PFSK-1 (cell line): ENCODE data around the gene VAV2.

Source experiments
- FOXP2 ChIP-seq: optimal IDR thresholded peaks from 2 replicates; pipeline ENCODE3; 2011; ENCODE audit warnings: borderline replicate concordance, control low read depth, inconsistent platforms; ENCODE audit not compliant: insufficient read depth; ENCODE audit errors: extremely low read length, extremely low read depth
- POLR2AphosphoS5 ChIP-seq: IDR thresholded peaks from 2 replicates; pipeline ENCODE4 v1.6.1; 2012; ENCODE audit warnings: low read depth, mild to moderate bottlenecking, control low read depth, low read length, moderate library complexity
- SIN3A ChIP-seq: IDR thresholded peaks from 2 replicates; pipeline ENCODE4 v1.6.1; 2012; ENCODE audit warnings: mild to moderate bottlenecking, low read length, moderate library complexity, borderline replicate concordance; ENCODE audit not compliant: insufficient read depth
- TAF1 ChIP-seq: IDR thresholded peaks from 2 replicates; pipeline ENCODE4 v1.6.1; 2012; ENCODE audit warnings: low read length, control low read depth, borderline replicate concordance; ENCODE audit not compliant: insufficient read depth
- TF ChIP-seq, protein P1 (sequence below), 2 experiments: IDR thresholded peaks; 2 replicates each; pipeline versions ENCODE4 v1.6.1 to v1.8.0; 2011 to 2012; ENCODE audit warnings: low read depth in 2 of 2, low read length in 2 of 2, control low read depth in 1 of 2, inconsistent platforms in 1 of 2, mild to moderate bottlenecking in 1 of 2, moderate library complexity in 1 of 2; ENCODE audit not compliant: insufficient read depth in 1 of 2

VAV2 gene

DNA sequence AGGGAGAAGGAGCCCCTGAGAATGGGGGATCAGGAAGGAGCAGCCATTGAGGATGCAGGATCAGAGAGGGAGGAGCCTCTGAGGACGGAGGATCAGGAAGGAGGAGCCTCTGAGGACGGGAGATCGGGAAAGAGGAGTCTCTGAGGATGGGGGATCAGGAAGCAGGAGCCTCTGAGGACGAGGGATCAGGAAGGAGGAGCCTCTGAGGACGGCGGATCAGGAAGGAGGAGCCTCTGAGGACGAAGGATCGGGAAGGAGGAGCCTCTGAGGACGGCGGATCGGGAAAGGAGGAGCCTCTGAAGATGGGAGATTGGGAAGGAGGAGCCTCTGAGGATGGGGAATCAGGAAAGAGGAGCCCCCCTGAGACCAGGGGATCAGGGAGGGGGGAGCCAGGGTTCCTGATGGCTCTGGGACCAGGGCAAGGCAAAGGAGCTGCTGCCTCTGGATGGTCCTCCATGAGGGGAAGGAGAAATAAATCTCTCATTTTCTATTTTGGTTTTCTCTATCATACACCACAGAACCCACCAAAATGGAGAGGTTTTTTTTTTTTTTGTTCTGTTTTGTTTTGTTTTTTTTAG lies 231.3 kb downstream of the VAV2 start:
- TF ChIP-seq FOXP2, result no peak
- no peak for TF ChIP-seq SIN3A

- TF ChIP-seq, protein P1, sequence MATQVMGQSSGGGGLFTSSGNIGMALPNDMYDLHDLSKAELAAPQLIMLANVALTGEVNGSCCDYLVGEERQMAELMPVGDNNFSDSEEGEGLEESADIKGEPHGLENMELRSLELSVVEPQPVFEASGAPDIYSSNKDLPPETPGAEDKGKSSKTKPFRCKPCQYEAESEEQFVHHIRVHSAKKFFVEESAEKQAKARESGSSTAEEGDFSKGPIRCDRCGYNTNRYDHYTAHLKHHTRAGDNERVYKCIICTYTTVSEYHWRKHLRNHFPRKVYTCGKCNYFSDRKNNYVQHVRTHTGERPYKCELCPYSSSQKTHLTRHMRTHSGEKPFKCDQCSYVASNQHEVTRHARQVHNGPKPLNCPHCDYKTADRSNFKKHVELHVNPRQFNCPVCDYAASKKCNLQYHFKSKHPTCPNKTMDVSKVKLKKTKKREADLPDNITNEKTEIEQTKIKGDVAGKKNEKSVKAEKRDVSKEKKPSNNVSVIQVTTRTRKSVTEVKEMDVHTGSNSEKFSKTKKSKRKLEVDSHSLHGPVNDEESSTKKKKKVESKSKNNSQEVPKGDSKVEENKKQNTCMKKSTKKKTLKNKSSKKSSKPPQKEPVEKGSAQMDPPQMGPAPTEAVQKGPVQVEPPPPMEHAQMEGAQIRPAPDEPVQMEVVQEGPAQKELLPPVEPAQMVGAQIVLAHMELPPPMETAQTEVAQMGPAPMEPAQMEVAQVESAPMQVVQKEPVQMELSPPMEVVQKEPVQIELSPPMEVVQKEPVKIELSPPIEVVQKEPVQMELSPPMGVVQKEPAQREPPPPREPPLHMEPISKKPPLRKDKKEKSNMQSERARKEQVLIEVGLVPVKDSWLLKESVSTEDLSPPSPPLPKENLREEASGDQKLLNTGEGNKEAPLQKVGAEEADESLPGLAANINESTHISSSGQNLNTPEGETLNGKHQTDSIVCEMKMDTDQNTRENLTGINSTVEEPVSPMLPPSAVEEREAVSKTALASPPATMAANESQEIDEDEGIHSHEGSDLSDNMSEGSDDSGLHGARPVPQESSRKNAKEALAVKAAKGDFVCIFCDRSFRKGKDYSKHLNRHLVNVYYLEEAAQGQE (IDR thresholded peaks at IDR 0.05; ENCODE audit: insufficient read depth in 1 of 2, low read depth in 2 of 2, low read length in 2 of 2), result no peak
- TF ChIP-seq FOXP2 (no peak), TAF1 (no peak), POLR2AphosphoS5 (no peak), SIN3A (no peak)
Observed at GRCh38 chr9:133759946-133760345, 232.2 kb downstream of the VAV2 start.

- no peak for TF ChIP-seq POLR2AphosphoS5
- TF ChIP-seq TAF1, result no peak
- TF ChIP-seq SIN3A, result no peak
- TF ChIP-seq, protein P1 (IDR thresholded peaks at IDR 0.05; ENCODE audit: insufficient read depth in 1 of 2, low read depth in 2 of 2, low read length in 2 of 2), result no peak
- TF ChIP-seq FOXP2, result no peak
Observed at GRCh38 chr9:133759146-133759900, 232.8 kb downstream of the VAV2 start.

- TF ChIP-seq TAF1 (no peak), FOXP2 (no peak), POLR2AphosphoS5 (no peak), SIN3A (no peak)
- TF ChIP-seq, protein P1 (IDR thresholded peaks at IDR 0.05; ENCODE audit: insufficient read depth in 1 of 2, low read depth in 2 of 2, low read length in 2 of 2), result no peak
Observed at GRCh38 chr9:133758228-133758627, 233.9 kb downstream of the VAV2 start.

- TF ChIP-seq, protein P1 (IDR thresholded peaks at IDR 0.05; ENCODE audit: insufficient read depth in 1 of 2, low read depth in 2 of 2, low read length in 2 of 2), result no peak
- TF ChIP-seq SIN3A, result no peak
- no peak for TF ChIP-seq FOXP2
- no peak for TF ChIP-seq POLR2AphosphoS5
- TF ChIP-seq TAF1, result no peak
Observed at GRCh38 chr9:133754688-133755227, 237.4 kb downstream of the VAV2 start.
